HepG2 (cell line): ENCODE results near the gene IDS.

Source experiments
- KMT2B ChIP-seq: IDR thresholded peaks from 2 replicates; pipeline ENCODE4 v1.6.1; 2016; ENCODE audit warnings: missing genetic modification reagents, missing compliant biosample characterization
- POLR2A ChIP-seq, 2 experiments: IDR thresholded peaks; 2 replicates each; pipeline ENCODE4 v1.6.1; 2011; ENCODE audit warnings: low read depth in 2 of 2, low read length in 2 of 2, mild to moderate bottlenecking in 1 of 2, moderate library complexity in 1 of 2; ENCODE audit not compliant: insufficient read depth in 1 of 2
- TF ChIP-seq, protein P1 (sequence below): IDR thresholded peaks from 2 replicates; pipeline ENCODE4 v1.6.1; 2016

DNA sequence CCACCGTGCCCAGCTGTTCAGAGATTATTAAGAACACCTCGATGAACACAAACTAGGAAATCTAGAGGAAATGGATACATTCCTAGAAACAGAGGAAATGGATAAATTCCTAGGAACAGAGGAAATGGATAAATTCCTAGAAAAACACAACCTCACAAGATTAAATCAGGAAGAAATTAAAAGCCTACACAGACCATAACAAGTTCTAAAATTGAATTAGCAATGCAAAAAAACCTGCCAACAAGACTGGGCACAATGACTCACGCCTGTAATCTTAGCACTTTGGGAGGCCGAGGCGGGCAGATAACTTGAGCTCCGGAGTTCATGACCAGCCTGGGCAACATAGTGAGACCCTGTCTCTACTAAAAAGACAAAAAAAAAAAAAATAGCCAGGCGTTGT, 13.1 kb upstream of the IDS start:
- TF ChIP-seq POLR2A (IDR thresholded peaks at IDR 0.05; ENCODE audit: insufficient read depth in 1 of 2, low read depth in 2 of 2, low read length in 2 of 2) = no peak
- no peak for TF ChIP-seq KMT2B
- TF ChIP-seq, protein P1, sequence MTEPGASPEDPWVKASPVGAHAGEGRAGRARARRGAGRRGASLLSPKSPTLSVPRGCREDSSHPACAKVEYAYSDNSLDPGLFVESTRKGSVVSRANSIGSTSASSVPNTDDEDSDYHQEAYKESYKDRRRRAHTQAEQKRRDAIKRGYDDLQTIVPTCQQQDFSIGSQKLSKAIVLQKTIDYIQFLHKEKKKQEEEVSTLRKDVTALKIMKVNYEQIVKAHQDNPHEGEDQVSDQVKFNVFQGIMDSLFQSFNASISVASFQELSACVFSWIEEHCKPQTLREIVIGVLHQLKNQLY (CRISPR knock-in tag) = no peak
